ENCODE data around the gene STK4.

The STK4 gene

GRCh38 chr20:45111799-45112471 lies 145.6 kb downstream of the STK4 start:
- no peak for DNase-seq (ENCODE audit: low read depth, low spot score)

GRCh38 chr20:45112754-45113153 lies 146.4 kb downstream of the STK4 start:
- DNase-seq (ENCODE audit: low read depth, low spot score), result no peak

GRCh38 chr20:45113865-45114264 lies 147.6 kb downstream of the STK4 start:
- no peak for DNase-seq (ENCODE audit: low read depth, low spot score)

GRCh38 chr20:45114465-45115385 lies 148.4 kb downstream of the STK4 start, which contains the start of gene WFDC5:
TSS of gene WFDC5 (minus strand) at chr20:45115174. CDS start at chr20:45115083, 91 bp downstream.
- DNase-seq (ENCODE audit: low read depth, low spot score), result no peak

- DNase-seq (ENCODE audit: low read depth, low spot score), result no peak
Observed at GRCh38 chr20:45115386-45115774, 149.1 kb downstream of the STK4 start.

- DNase-seq (ENCODE audit: low read depth, low spot score), result no peak
Observed at GRCh38 chr20:45115829-45116228, 149.5 kb downstream of the STK4 start.

- no peak for DNase-seq (ENCODE audit: low read depth, low spot score)
Observed at GRCh38 chr20:45117581-45117980, 151.3 kb downstream of the STK4 start.

GRCh38 chr20:45118028-45118427 lies 151.7 kb downstream of the STK4 start:
- DNase-seq (ENCODE audit: low read depth, low spot score), result no peak

- DNase-seq (ENCODE audit: low read depth, low spot score), result no peak
Observed at GRCh38 chr20:45119556-45120266, 153.4 kb downstream of the STK4 start.

GRCh38 chr20:45121388-45121787 lies 155.1 kb downstream of the STK4 start:
- no peak for DNase-seq (ENCODE audit: low read depth, low spot score)

- DNase-seq (ENCODE audit: low read depth, low spot score), result no peak
Observed at GRCh38 chr20:45124365-45124764, 158.1 kb downstream of the STK4 start, which contains the start of gene WFDC12. TSS of gene WFDC12 (minus strand) at chr20:45124465. CDS start at chr20:45124447, 18 bp downstream.

- DNase-seq (ENCODE audit: low read depth, low spot score), result no peak
Observed at GRCh38 chr20:45128099-45128498, 161.8 kb downstream of the STK4 start.

Measured in activated naive CD8-positive, alpha-beta T cell treated with anti-CD3 and anti-CD28 coated beads, Interleukin-2, amount 50 U/mL, for 16 hours (primary cell).